Activated CD8-positive, alpha-beta memory T cell treated with anti-CD3 and anti-CD28 coated beads for 48 hours (primary cell): Measurements from ENCODE around the gene LY6G6C.

ENCODE experiments used
- DNase-seq, 3 experiments: peaks; one replicate each; pipeline ENCODE4 v3.0.0-alpha.2; 2020; ENCODE audit warnings: low read depth in 2 of 3, low spot score in 2 of 3

LY6G6C gene

GRCh38 chr6:31727717-31728671 is 6.4 kb upstream of the LY6G6C start:
- DNase-seq = no peak

GRCh38 chr6:31727034-31727716 is 5.6 kb upstream of the LY6G6C start:
- DNase-seq = no peak

- DNase-seq = no peak
Measured at GRCh38 chr6:31725502-31726350, 4.2 kb upstream of the LY6G6C start.

- no peak for DNase-seq
Measured at GRCh38 chr6:31723980-31724691, 2.6 kb upstream of the LY6G6C start.

- DNase-seq = no peak
Measured at GRCh38 chr6:31723245-31723979, 1.9 kb upstream of the LY6G6C start, which contains the start of gene MPIG6B. Gene MPIG6B, plus strand, starts transcription at chr6:31723373. Its CDS starts 11 bp downstream, at chr6:31723384.

- DNase-seq = no peak
Measured at GRCh38 chr6:31722173-31722572, 627 bp upstream of the LY6G6C start.

- no peak for DNase-seq
Measured at GRCh38 chr6:31720196-31720770, 1.3 kb downstream of the LY6G6C start.

GRCh38 chr6:31719001-31719400 is 2.5 kb downstream of the LY6G6C start:
- no peak for DNase-seq

- DNase-seq = no peak
Measured at GRCh38 chr6:31718265-31718664, 3.3 kb downstream of the LY6G6C start.

- DNase-seq = no peak
Measured at GRCh38 chr6:31717499-31718222, 3.9 kb downstream of the LY6G6C start.

- DNase-seq = no peak
Measured at GRCh38 chr6:31715022-31715958, 6.3 kb downstream of the LY6G6C start, which contains the start of gene LY6G6D. Gene LY6G6D, plus strand, starts transcription at chr6:31715348. Its CDS starts 8 bp downstream, at chr6:31715356.

- no peak for DNase-seq
Measured at GRCh38 chr6:31713991-31714684, 7.4 kb downstream of the LY6G6C start.

- no peak for DNase-seq
Measured at GRCh38 chr6:31713465-31713864, 8.1 kb downstream of the LY6G6C start.

- DNase-seq = no peak
Measured at GRCh38 chr6:31712296-31712695, 9.2 kb downstream of the LY6G6C start.

GRCh38 chr6:31711233-31711632 is 10.3 kb downstream of the LY6G6C start:
- DNase-seq = no peak

GRCh38 chr6:31710523-31711219 is 10.9 kb downstream of the LY6G6C start:
- DNase-seq = no peak
